COR-L47 (cell line): ENCODE results near the gene MRPL57.
"Not testable (repeated sequence)": the region's sequence is repeated elsewhere in the genome, so short reads cannot be mapped to it uniquely, and the experiment has no call there.

Experiments
- DNase-seq: peaks from one replicate; lab custom pipeline; 2025; lab: John Stamatoyannopoulos, UW

The MRPL57 gene

GRCh38 chr13:21197606-21198225 lies 21.3 kb downstream of the MRPL57 start:
- not testable (repeated sequence) for DNase-seq

DNA sequence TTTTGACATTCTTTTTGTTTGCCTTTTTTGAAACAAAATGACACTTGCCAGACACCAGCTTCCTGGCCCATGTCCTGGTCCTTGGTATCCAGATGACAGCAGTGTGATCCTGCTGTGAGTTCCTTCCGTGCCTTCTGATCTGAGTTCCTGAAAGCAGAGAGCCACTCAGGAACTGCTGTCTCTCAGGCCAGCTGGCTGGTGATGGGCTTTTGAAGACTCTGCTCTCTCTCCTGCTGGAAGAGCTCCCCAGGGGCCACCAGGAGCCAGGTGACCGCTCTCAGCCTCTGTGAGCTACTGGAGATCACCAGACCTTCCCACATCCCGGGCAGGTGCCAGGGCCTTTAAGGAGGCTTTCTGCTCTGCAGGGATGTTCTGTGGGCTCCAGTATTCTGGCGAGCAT lies 21.9 kb downstream of the MRPL57 start:
- not testable (repeated sequence) for DNase-seq

GRCh38 chr13:21201456-21202190 lies 25.2 kb downstream of the MRPL57 start:
- not testable (repeated sequence) for DNase-seq

- no peak for DNase-seq
Measured at GRCh38 chr13:21202767-21203531, 26.5 kb downstream of the MRPL57 start.

DNA sequence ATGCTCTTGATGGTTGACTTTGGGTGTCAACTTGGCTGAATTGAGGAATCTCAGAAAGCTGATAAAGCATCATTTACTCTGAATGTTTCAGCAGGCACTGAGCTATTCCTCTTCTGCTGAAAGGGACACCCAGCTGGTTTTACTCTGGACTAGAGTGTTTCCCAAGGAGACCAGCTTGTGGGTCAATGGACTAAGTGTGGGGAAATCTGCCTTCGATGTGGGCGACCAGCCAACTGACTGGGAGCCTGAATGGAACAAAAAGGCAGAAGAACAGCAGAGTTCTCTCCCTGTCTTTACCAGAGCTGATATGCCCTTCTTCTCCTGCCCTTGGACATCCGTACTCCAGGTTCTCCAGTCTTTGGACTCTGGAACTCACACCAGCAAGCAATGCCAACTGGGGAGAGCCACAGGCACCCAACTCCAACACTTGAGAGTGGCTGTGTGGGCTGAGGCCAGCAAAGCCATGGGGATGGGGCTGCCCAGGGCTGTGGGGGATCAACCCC lies 32.2 kb downstream of the MRPL57 start:
- no peak for DNase-seq

- no peak for DNase-seq
Measured at GRCh38 chr13:21212138-21212775, 35.8 kb downstream of the MRPL57 start.

- not testable (repeated sequence) for DNase-seq
Measured at GRCh38 chr13:21215419-21215818, 39.0 kb downstream of the MRPL57 start.

DNA sequence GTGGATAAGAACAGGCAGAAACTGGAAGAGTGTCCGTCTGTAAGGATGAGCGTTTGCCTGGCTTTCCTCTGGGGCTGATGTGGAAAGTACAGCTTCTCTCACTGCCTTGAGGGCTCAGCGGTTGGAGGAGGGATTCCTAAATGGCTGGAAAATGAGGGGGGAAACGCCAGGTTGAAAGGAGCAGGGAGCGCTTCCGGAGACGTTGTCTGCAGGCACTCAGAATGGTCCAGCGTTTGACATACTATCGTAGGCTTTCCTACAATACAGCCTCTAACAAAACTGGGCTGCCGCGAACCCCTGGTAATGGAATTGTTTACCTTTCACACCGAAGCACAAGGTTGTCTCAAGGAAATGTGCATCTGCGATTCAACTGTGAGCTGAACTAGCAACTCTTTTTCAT lies 39.9 kb downstream of the MRPL57 start:
- DNase-seq = no peak

DNA sequence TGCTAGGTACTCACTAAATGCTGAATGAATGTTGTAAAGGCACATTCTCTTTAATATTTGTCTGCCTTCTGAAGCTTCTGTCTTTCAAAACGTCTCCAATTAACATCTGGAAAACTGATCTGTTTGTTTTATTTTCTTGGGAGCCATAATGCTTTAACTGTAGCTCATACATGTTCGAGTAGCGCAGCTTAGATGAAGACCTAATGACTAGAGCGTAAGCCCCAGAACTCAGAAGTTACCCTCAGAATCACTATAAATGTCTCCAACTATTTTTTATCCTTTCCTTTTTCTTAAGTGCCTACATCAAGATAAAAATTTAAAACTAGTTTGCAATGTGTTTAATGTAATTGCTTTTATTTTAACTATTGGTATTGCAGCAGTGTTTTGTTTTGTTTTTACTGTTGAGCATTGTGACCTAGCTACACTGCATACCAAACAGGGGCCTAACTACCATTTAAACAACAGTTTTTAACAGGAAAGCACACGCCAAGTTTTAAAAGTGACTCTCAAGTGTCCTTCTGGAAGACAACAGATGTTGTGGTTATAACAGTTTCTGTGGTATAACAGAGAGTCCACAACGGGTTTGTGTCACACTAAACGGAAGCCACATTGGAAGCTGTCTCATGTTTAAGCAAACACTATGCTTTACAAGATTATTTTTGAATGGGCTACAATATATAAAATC lies 42.0 kb downstream of the MRPL57 start:
- no peak for DNase-seq

- DNase-seq = no peak
Measured at GRCh38 chr13:21219036-21219381, 42.6 kb downstream of the MRPL57 start.

- DNase-seq = not testable (repeated sequence)
Measured at GRCh38 chr13:21219716-21220115, 43.3 kb downstream of the MRPL57 start.

- no peak for DNase-seq
Measured at GRCh38 chr13:21221268-21221667, 44.8 kb downstream of the MRPL57 start.

DNA sequence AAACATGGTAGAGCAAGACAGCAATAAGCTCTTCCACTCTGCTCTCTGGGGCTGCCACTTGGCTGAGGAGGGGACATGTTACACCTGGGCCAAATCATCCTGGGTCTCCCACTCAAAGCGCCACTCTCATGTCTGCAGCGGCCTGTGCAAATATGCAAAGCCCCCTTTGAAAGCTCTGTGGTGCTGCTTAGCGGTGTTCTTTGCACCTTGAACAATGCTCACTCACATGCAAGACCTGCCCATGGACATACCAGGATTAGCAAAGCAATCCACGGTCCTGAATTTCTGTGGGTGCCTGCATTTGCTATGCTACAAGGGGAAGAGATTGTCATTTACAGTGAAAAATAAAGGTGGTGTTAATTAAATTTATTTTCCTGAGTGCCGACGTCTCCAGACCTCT lies 48.6 kb downstream of the MRPL57 start:
- DNase-seq = no peak

DNA sequence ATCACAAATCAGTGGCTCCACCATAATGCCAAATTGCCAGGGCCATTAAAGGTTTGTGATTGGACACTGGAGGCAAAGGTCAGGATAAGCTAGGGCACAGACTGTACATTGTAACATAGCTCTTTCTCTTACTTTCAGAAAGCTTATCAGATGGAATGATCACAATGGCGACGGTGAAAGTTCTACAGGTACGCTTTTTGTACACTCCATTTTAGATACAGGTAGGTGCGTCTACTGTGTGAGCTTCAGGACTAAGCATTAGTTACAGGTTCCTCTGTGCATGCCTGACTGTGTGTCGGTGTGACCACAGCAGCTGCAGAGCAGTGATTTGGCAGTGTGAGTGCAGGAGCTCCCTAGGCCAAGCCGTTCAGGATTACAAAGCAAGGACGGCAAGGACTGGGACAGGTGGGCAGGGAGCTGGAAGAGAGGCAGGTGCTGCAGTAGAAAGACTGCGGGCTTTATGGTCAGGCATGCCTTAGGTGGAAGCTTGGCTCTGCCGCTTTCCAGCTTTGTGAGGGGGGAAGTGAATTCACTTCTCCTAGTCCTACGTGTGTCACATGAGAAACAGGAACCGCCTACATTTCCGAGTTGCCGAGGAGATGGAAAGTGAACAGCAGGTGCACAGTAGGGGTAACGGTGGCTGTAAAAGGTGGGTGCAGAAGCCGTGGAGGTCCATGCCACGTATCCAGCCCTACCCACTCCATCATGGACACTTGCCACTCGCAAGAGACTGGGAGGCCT lies 49.6 kb downstream of the MRPL57 start:
- DNase-seq = no peak

GRCh38 chr13:21227917-21228316 lies 51.5 kb downstream of the MRPL57 start:
- no peak for DNase-seq
